MM.1S (cell line): Measurements from ENCODE around the gene MMP24OS.

Experiments used
- EZH2 ChIP-seq: fragments of 300-600 bp; sonication (generic); optimal IDR thresholded peaks from 2 replicates; pipeline ENCODE3; 2017; ENCODE audit warnings: low read depth, mild to moderate bottlenecking, antibody characterized with exemption, low read length, mixed read lengths
- EZH2phosphoT487 ChIP-seq: fragments of 300-600 bp; sonication (generic); IDR thresholded peaks from 2 replicates; pipeline ENCODE4 v1.6.1; 2018; ENCODE audit warnings: antibody characterized with exemption, low read length
- TF ChIP-seq, protein P1 (sequence below): fragments of 300-600 bp; sonication (generic); IDR thresholded peaks from 2 replicates; pipeline ENCODE4 v1.5.1; 2016; ENCODE audit warnings: antibody characterized with exemption, low read length, mixed read lengths

- TF ChIP-seq, protein P1, sequence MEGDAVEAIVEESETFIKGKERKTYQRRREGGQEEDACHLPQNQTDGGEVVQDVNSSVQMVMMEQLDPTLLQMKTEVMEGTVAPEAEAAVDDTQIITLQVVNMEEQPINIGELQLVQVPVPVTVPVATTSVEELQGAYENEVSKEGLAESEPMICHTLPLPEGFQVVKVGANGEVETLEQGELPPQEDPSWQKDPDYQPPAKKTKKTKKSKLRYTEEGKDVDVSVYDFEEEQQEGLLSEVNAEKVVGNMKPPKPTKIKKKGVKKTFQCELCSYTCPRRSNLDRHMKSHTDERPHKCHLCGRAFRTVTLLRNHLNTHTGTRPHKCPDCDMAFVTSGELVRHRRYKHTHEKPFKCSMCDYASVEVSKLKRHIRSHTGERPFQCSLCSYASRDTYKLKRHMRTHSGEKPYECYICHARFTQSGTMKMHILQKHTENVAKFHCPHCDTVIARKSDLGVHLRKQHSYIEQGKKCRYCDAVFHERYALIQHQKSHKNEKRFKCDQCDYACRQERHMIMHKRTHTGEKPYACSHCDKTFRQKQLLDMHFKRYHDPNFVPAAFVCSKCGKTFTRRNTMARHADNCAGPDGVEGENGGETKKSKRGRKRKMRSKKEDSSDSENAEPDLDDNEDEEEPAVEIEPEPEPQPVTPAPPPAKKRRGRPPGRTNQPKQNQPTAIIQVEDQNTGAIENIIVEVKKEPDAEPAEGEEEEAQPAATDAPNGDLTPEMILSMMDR: no peak
- TF ChIP-seq EZH2 (no peak), EZH2phosphoT487 (no peak)
Measured at GRCh38 chr20:35243986-35244385, 33.9 kb downstream of the MMP24OS start.
